NCI-H82 treated with DMSO at 0.1 percent for 48 hours (cell line): ENCODE measurements around the gene CPA2.

Experiments used
- DNase-seq: peaks from one replicate; lab custom pipeline; 2025; ENCODE audit not compliant: unreplicated experiment; lab: John Stamatoyannopoulos, UW

CPA2 gene

GRCh38 chr7:130278860-130279259, 12.2 kb downstream of the CPA2 start:
- DNase-seq = no peak

GRCh38 chr7:130279286-130279685, 12.6 kb downstream of the CPA2 start:
- DNase-seq = no peak

GRCh38 chr7:130279906-130280305, 13.2 kb downstream of the CPA2 start:
- DNase-seq = no peak

GRCh38 chr7:130281260-130281659, 14.6 kb downstream of the CPA2 start:
- no peak for DNase-seq

GRCh38 chr7:130286881-130287280, 20.2 kb downstream of the CPA2 start:
- no peak for DNase-seq

- DNase-seq = no peak
These were observed 21.5 kb downstream of the CPA2 start for GRCh38 chr7:130288168-130288567.

- no peak for DNase-seq
These were observed 22.2 kb downstream of the CPA2 start for GRCh38 chr7:130288829-130289228.

GRCh38 chr7:130289478-130289877, 22.8 kb downstream of the CPA2 start:
- DNase-seq = no peak

GRCh38 chr7:130290745-130291144, 24.1 kb downstream of the CPA2 start:
- no peak for DNase-seq

GRCh38 chr7:130292682-130293257, 26.1 kb downstream of the CPA2 start, which contains the start of gene CPA4:
Gene CPA4 (plus strand): TSS chr7:130293161. CDS start chr7:130293181, 20 bp downstream.
- no peak for DNase-seq

- DNase-seq = no peak
These were observed 26.9 kb downstream of the CPA2 start for GRCh38 chr7:130293521-130293920.

GRCh38 chr7:130294314-130294713, 27.7 kb downstream of the CPA2 start:
- no peak for DNase-seq

- no peak for DNase-seq
These were observed 29.7 kb downstream of the CPA2 start for GRCh38 chr7:130296221-130296951.

GRCh38 chr7:130297628-130298543, 31.2 kb downstream of the CPA2 start:
- no peak for DNase-seq

GRCh38 chr7:130298544-130299326, 32.1 kb downstream of the CPA2 start:
- DNase-seq = no peak

GRCh38 chr7:130299866-130300265, 33.2 kb downstream of the CPA2 start:
- no peak for DNase-seq

GRCh38 chr7:130301501-130302020, 34.9 kb downstream of the CPA2 start:
- no peak for DNase-seq

- no peak for DNase-seq
These were observed 36.0 kb downstream of the CPA2 start for GRCh38 chr7:130302649-130303048.

GRCh38 chr7:130303127-130303526, 36.5 kb downstream of the CPA2 start:
- DNase-seq = no peak

- DNase-seq = no peak
These were observed 36.9 kb downstream of the CPA2 start for GRCh38 chr7:130303551-130303950.

- DNase-seq = no peak
These were observed 37.3 kb downstream of the CPA2 start for GRCh38 chr7:130303982-130304381.
